ENCODE results near the gene ASTN1.

GRCh38 chr1:176923283-176923682, 241.2 kb downstream of the ASTN1 start:
- TF ChIP-seq TAF1 (IDR thresholded peaks at IDR 0.05; ENCODE audit: borderline replicate concordance, insufficient read depth, low read length), result no peak
- TF ChIP-seq, protein P1, sequence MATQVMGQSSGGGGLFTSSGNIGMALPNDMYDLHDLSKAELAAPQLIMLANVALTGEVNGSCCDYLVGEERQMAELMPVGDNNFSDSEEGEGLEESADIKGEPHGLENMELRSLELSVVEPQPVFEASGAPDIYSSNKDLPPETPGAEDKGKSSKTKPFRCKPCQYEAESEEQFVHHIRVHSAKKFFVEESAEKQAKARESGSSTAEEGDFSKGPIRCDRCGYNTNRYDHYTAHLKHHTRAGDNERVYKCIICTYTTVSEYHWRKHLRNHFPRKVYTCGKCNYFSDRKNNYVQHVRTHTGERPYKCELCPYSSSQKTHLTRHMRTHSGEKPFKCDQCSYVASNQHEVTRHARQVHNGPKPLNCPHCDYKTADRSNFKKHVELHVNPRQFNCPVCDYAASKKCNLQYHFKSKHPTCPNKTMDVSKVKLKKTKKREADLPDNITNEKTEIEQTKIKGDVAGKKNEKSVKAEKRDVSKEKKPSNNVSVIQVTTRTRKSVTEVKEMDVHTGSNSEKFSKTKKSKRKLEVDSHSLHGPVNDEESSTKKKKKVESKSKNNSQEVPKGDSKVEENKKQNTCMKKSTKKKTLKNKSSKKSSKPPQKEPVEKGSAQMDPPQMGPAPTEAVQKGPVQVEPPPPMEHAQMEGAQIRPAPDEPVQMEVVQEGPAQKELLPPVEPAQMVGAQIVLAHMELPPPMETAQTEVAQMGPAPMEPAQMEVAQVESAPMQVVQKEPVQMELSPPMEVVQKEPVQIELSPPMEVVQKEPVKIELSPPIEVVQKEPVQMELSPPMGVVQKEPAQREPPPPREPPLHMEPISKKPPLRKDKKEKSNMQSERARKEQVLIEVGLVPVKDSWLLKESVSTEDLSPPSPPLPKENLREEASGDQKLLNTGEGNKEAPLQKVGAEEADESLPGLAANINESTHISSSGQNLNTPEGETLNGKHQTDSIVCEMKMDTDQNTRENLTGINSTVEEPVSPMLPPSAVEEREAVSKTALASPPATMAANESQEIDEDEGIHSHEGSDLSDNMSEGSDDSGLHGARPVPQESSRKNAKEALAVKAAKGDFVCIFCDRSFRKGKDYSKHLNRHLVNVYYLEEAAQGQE (IDR thresholded peaks at IDR 0.05; ENCODE audit: insufficient read depth in 1 of 2, low read depth in 2 of 2, low read length in 2 of 2), result no peak
- no peak for TF ChIP-seq POLR2AphosphoS5 (IDR thresholded peaks at IDR 0.05; ENCODE audit: low read depth, low read length)
- no peak for TF ChIP-seq FOXP2 (optimal IDR thresholded peaks at IDR 0.05; ENCODE audit: borderline replicate concordance, extremely low read depth, extremely low read length, insufficient read depth)
